HT1080 (cell line): ENCODE measurements around the gene LKAAEAR1. TPM values are rescaled to one million over a fixed set of nuclear protein-coding genes. Genes with fewer than 3 reads are reported as not detected.

Experiments
- DNase-seq: peaks from one replicate; pipeline ENCODE4 v3.0.0-alpha.2; 2015; ENCODE audit warnings: low read depth
- small RNA-seq: library from RNA; depleted of rRNA; stranded (forward); fragments of <200 nt; gene quantifications from one replicate; pipeline ENCODE3, GENCODE V24; 2014
- total RNA-seq: library from RNA; depleted of rRNA; stranded (reverse); fragments of >200 nt; shearing (Covaris generic); gene quantifications from 2 replicates; pipeline ENCODE4 v1.2.3, GENCODE V29; 2014; rRNA removed

Gene LKAAEAR1
- total RNA-seq, 1 experiment from 2014 or later, result 1.0 TPM

- DNase-seq, result no peak
These were observed 44.7 kb downstream of the LKAAEAR1 start for GRCh38 chr20:64039293-64040160.

- DNase-seq, result peak; percentile 57
These were observed 45.5 kb downstream of the LKAAEAR1 start for GRCh38 chr20:64038565-64039292.

- no peak for DNase-seq
These were observed 46.0 kb downstream of the LKAAEAR1 start for GRCh38 chr20:64038224-64038564.

GRCh38 chr20:64037498-64038213 lies 46.5 kb downstream of the LKAAEAR1 start:
- DNase-seq, result no peak

- DNase-seq, result no peak
These were observed 47.0 kb downstream of the LKAAEAR1 start for GRCh38 chr20:64037199-64037497.

GRCh38 chr20:64036346-64037198 lies 47.6 kb downstream of the LKAAEAR1 start:
- peak; percentile 19 for DNase-seq

- DNase-seq, result no peak
These were observed 48.3 kb downstream of the LKAAEAR1 start, which contains the start of gene C20orf204 for GRCh38 chr20:64035933-64036345. C20orf204 (plus strand) TSS chr20:64036182; CDS start chr20:64036324, 142 bp downstream.

- DNase-seq, result no peak
These were observed 48.9 kb downstream of the LKAAEAR1 start for GRCh38 chr20:64035066-64035932.

- no peak for DNase-seq
These were observed 50.2 kb downstream of the LKAAEAR1 start for GRCh38 chr20:64033981-64034493.

Small RNAs within 50 kb of the gene (small RNA-seq; reads per million reads assigned to genes)
- not detected for gene AL355803.1
- gene MIR6813, result not detected

Other genes with a start within 250 kb of the LKAAEAR1 start
- not detected in 2 replicates for gene ABHD16B, start 222.9 kb downstream of the LKAAEAR1 start, total RNA-seq
- 119 and 120 TPM in 2 replicates for gene TPD52L2, start 219.1 kb downstream of the LKAAEAR1 start, total RNA-seq
- gene DNAJC5, start 189.3 kb downstream of the LKAAEAR1 start, total RNA-seq, result 51.4 and 60.0 TPM in 2 replicates
- 17.1 and 26.0 TPM in 2 replicates for gene UCKL1, start 128.0 kb downstream of the LKAAEAR1 start, total RNA-seq
- gene ZNF512B, start 114.5 kb downstream of the LKAAEAR1 start, total RNA-seq, result 16.4 and 18.7 TPM in 2 replicates
- gene SAMD10, start 104.8 kb downstream of the LKAAEAR1 start, total RNA-seq, result 3.6 and 7.6 TPM in 2 replicates
- gene PRPF6, start 103.3 kb downstream of the LKAAEAR1 start, total RNA-seq, result 60.8 and 66.3 TPM in 2 replicates
- gene C20orf204, start 48.2 kb downstream of the LKAAEAR1 start, total RNA-seq, result 0.42 and 0.50 TPM in 2 replicates
- gene SOX18, start 34.8 kb downstream of the LKAAEAR1 start, total RNA-seq, result 0.11 and 0.57 TPM in 2 replicates
- gene TCEA2, start 21.2 kb downstream of the LKAAEAR1 start, total RNA-seq, result 13.4 and 16.7 TPM in 2 replicates
- gene RGS19, start 4.9 kb downstream of the LKAAEAR1 start, total RNA-seq, result 37.1 and 37.3 TPM in 2 replicates
- gene OPRL1, start 4.3 kb downstream of the LKAAEAR1 start, total RNA-seq, result 0.33 and 0.43 TPM in 2 replicates
- not detected in 2 replicates for gene NPBWR2, start 23.2 kb upstream of the LKAAEAR1 start, total RNA-seq
- not detected in 2 replicates for gene MYT1, start 80.1 kb upstream of the LKAAEAR1 start, total RNA-seq
- 11.7 and 19.5 TPM in 2 replicates for gene PCMTD2, start 171.3 kb upstream of the LKAAEAR1 start, total RNA-seq